WTC11 (cell line): ENCODE measurements around the gene NECAB3. TPM values are rescaled to one million over a fixed set of nuclear protein-coding genes. Genes with fewer than 3 reads are reported as not detected.
A peak's percentile ranks its signal among the peaks of the same experiment; 100 is the strongest.

Experiments
- ATAC-seq: fragments of 200-7000 bp; cut with Tn5 transposase; 2 replicates; pipeline ENCODE4 v1.10.0; 2021; ENCODE audit warnings: mild to moderate bottlenecking, moderate library complexity
- Bru-seq: library from RNA; stranded (reverse); fragments of 400-500 nt; gene quantifications from one replicate; lab custom pipeline; 2021; lab: Mats Ljungman, UMichigan
- CTCF ChIA-PET: fragments of 300-600 bp; sonication (Branson Sonifier 250); formaldehyde crosslinking; loops from one replicate; lab custom pipeline; 2021; ENCODE audit warnings: antibody characterized with exemption; lab: Charles Lee
- POLR2A ChIA-PET: fragments of 350-600 bp; sonication (Branson Sonifier 250); formaldehyde crosslinking; loops from one replicate; lab custom pipeline; 2021; ENCODE audit warnings: antibody characterized with exemption; lab: Charles Lee
- DNase-seq: peaks from one replicate; pipeline ENCODE4 v3.0.0; 2021; ENCODE audit warnings: low spot score
- H3K27ac Mint-ChIP-seq: 2 replicates; pipeline ENCODE4 v1.8.0; 2021; ENCODE audit warnings: mixed read lengths
- H3K27me3 Mint-ChIP-seq: 2 replicates; pipeline ENCODE4 v1.8.0; 2021; ENCODE audit warnings: low read depth, mild to moderate bottlenecking, moderate library complexity, mixed read lengths
- H3K36me3 Mint-ChIP-seq: 2 replicates; pipeline ENCODE4 v1.8.0; 2021; ENCODE audit warnings: mixed read lengths
- H3K4me1 Mint-ChIP-seq: 2 replicates; pipeline ENCODE4 v1.8.0; 2022; ENCODE audit warnings: mixed read lengths
- H3K4me3 Mint-ChIP-seq: 2 replicates; pipeline ENCODE4 v1.8.0; 2021; ENCODE audit warnings: mild to moderate bottlenecking, moderate library complexity, mixed read lengths
- H3K9me3 Mint-ChIP-seq: 2 replicates; pipeline ENCODE4 v1.8.0; 2021; ENCODE audit warnings: mixed read lengths
- EMX1 ChIP-seq: fragments of 250-450 bp; sonication (Bioruptor Pico); IDR thresholded peaks from 2 replicates; pipeline ENCODE4 v1.8.0; 2021; ENCODE audit warnings: mild to moderate bottlenecking
- GABPB1 ChIP-seq: sonication (generic); formaldehyde crosslinking; IDR thresholded peaks from 2 replicates; pipeline ENCODE4 v1.8.1; 2023; ENCODE audit warnings: mild to moderate bottlenecking, missing genetic modification reagents
- JAZF1 ChIP-seq: fragments of 250-450 bp; sonication (Bioruptor Pico); IDR thresholded peaks from 2 replicates; pipeline ENCODE4 v1.9.0; 2021; ENCODE audit warnings: moderate library complexity, mild to moderate bottlenecking, inconsistent platforms
- NFYB ChIP-seq: sonication (generic); formaldehyde crosslinking; conservative IDR thresholded peaks from 2 replicates; pipeline ENCODE4 v1.8.0; 2022; ENCODE audit warnings: low read depth, missing genetic modification reagents
- NR2C2 ChIP-seq: sonication (generic); formaldehyde crosslinking; IDR thresholded peaks from 2 replicates; pipeline ENCODE4 v1.8.0; 2022; ENCODE audit warnings: mild to moderate bottlenecking, missing genetic modification reagents
- SP1 ChIP-seq: sonication (generic); formaldehyde crosslinking; conservative IDR thresholded peaks from 2 replicates; pipeline ENCODE4 v1.8.1; 2022; ENCODE audit warnings: missing genetic modification reagents
- TCF7 ChIP-seq: sonication (generic); formaldehyde crosslinking; IDR thresholded peaks from 2 replicates; pipeline ENCODE4 v1.8.0; 2022; ENCODE audit warnings: mild to moderate bottlenecking, low read depth, missing genetic modification reagents, moderate library complexity
- TEAD1 ChIP-seq: sonication (generic); formaldehyde crosslinking; IDR thresholded peaks from 2 replicates; pipeline ENCODE4 v1.8.0; 2022; ENCODE audit warnings: mild to moderate bottlenecking, missing genetic modification reagents
- TEAD4 ChIP-seq: sonication (generic); formaldehyde crosslinking; IDR thresholded peaks from 2 replicates; pipeline ENCODE4 v1.8.0; 2022; ENCODE audit warnings: mild to moderate bottlenecking, missing genetic modification reagents
- ZBTB21 ChIP-seq: sonication (generic); formaldehyde crosslinking; IDR thresholded peaks from 2 replicates; pipeline ENCODE4 v1.8.1; 2023; ENCODE audit warnings: mild to moderate bottlenecking, missing genetic modification reagents, borderline replicate concordance
- ZNF396 ChIP-seq: fragments of 250-450 bp; sonication (Bioruptor Pico); IDR thresholded peaks from 2 replicates; pipeline ENCODE4 v1.8.0; 2021; ENCODE audit warnings: mild to moderate bottlenecking, moderate library complexity, borderline replicate concordance
- ZNF671 ChIP-seq: fragments of 250-450 bp; sonication (Bioruptor Pico); IDR thresholded peaks from 2 replicates; pipeline ENCODE4 v1.8.0; 2021; ENCODE audit warnings: mild to moderate bottlenecking
- long read RNA-seq, 3 experiments: library from RNA in 1 of 3; library from capped mRNA in 1 of 3; library from polyadenylated mRNA in 1 of 3; unstranded in 2 of 3; stranded (forward) in 1 of 3; transcript quantifications; one replicate each; pipeline ENCODE4 v2.0.0, GENCODE V29; 2021
- total RNA-seq: library from RNA; stranded (reverse); gene quantifications from 3 replicates; pipeline ENCODE4 v1.2.3, GENCODE V29; 2021
- TF ChIP-seq, protein P1 (sequence below): sonication (generic); formaldehyde crosslinking; IDR thresholded peaks from 2 replicates; pipeline ENCODE4 v1.8.0; 2023; ENCODE audit warnings: missing genetic modification reagents
- TF ChIP-seq, protein P2 (sequence below): fragments of 250-450 bp; sonication (Bioruptor Pico); conservative IDR thresholded peaks from 2 replicates; pipeline ENCODE4 v1.9.0; 2021; ENCODE audit warnings: mild to moderate bottlenecking
- TF ChIP-seq, protein P3 (sequence below): sonication (generic); formaldehyde crosslinking; IDR thresholded peaks from 2 replicates; pipeline ENCODE4 v1.8.0; 2023; ENCODE audit warnings: mild to moderate bottlenecking, missing genetic modification reagents
- TF ChIP-seq, protein P4 (sequence below): sonication (generic); formaldehyde crosslinking; IDR thresholded peaks from 2 replicates; pipeline ENCODE4 v1.8.0; 2022; ENCODE audit warnings: mild to moderate bottlenecking, missing genetic modification reagents
- TF ChIP-seq, protein P5 (sequence below): fragments of 250-450 bp; sonication (Bioruptor Pico); IDR thresholded peaks from 2 replicates; pipeline ENCODE4 v1.8.0; 2021; ENCODE audit warnings: mild to moderate bottlenecking
- TF ChIP-seq, protein P6 (sequence below): sonication (generic); formaldehyde crosslinking; conservative IDR thresholded peaks from 2 replicates; pipeline ENCODE4 v1.8.1; 2023; ENCODE audit warnings: mild to moderate bottlenecking, low read depth, missing genetic modification reagents, moderate library complexity

Gene NECAB3, protein sequence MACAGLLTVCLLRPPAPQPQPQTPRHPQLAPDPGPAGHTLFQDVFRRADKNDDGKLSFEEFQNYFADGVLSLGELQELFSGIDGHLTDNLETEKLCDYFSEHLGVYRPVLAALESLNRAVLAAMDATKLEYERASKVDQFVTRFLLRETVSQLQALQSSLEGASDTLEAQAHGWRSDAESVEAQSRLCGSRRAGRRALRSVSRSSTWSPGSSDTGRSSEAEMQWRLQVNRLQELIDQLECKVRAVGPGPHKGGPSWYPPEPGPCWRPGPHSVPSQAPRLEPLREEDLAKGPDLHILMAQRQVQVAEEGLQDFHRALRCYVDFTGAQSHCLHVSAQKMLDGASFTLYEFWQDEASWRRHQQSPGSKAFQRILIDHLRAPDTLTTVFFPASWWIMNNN
- total RNA-seq (29.3 to 38.0 TPM (median 29.7 TPM) in 3 replicates), Bru-seq, nascent RNA (percentile 63 among the genes with signal in this experiment)
- long read RNA-seq, experiment 1, transcript NECAB3-218 (9 exons, 2,010 nt) = minor isoform, 7 of 74 reads
- long read RNA-seq, experiment 1, transcript NECAB3-202 (13 exons, 1,942 nt) = major isoform, 13 of 74 reads
- long read RNA-seq, experiment 1, transcript NECAB3-201 (12 exons, 1,989 nt) = minor isoform, 5 of 74 reads
- long read RNA-seq, experiment 1, partial matches to known transcripts = 12 of 74 reads
- long read RNA-seq, experiment 1, other reads (novel, unspliced or antisense) = 36 of 74 reads
- long read RNA-seq, experiment 2, transcript NECAB3-202 (13 exons, 1,942 nt) = major isoform, 8 of 29 reads
- long read RNA-seq, experiment 2, partial matches to known transcripts = 5 of 29 reads
- long read RNA-seq, experiment 2, other reads (novel, unspliced or antisense) = 15 of 29 reads
- long read RNA-seq, experiment 3, partial matches to known transcripts = 0 of 2 reads
- long read RNA-seq, experiment 3, other reads (novel, unspliced or antisense) = 2 of 2 reads

DNA sequence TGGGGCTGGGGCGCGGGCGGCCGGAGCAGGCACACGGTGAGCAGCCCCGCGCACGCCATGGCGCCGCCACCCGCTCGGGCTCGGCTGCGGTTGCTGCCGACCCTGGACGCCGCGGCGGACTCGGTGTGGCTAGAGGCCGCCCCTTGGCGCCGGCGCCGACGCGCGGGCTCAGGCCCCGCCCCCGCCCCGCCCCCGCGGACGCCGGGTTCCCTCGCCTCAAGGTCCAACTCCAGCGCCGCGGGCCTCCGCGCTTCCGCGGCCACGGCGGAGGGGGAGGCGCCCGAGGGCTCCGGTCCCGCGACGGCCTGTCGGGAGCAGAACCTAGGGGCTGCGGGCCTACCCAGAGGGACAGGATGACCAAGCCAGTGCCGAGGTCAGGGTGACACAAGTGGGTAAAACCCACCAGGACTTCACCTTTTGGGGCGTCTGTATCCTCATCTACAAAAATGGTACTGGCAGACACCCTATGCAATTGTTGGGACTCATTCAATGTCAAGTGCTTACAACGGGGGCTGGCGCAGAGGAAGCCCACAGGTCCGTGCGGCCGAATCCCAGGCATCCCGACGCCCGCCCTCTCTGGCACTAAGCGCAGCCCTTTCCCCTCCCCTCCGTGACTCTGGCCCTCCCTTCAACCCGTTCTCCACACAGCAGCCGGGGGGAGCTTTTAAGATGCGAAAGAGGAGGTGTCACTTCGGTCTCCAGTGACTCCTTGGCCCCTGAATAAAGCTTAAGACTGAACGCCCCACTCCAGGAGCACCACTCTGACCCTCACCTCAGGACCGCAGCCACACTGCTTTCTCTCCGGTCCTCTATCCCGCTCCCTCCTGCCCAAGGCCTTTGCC lies at the start of gene NECAB3:
NECAB3 (minus strand) TSS at position 135 of the 842 bp plus-strand sequence; CDS start at position 59, 76 bp downstream.
- H3K27ac Mint-ChIP-seq = peak within 1 kb of the TSS; percentile 69
- ChIA-PET POLR2A (no interaction called here), CTCF (interaction anchor here (0.6 to 1.3 kb wide), 2 partner anchors 11 to 58 kb away, joined by 3 to 4 read pairs; partner anchors contain the start of gene ZNF341)
- H3K4me1 Mint-ChIP-seq = peaks cover 31% of the 10 kb centered on the region
- no peaks in the 10 kb centered on the region; the same call in 1 of the 2 replicates for H3K27me3 Mint-ChIP-seq
- peaks cover 27% of the 10 kb centered on the region for H3K36me3 Mint-ChIP-seq
- peak within 1 kb of the TSS; percentile 92 for H3K4me3 Mint-ChIP-seq
- ATAC-seq (peak; percentile 79), DNase-seq (peak; percentile 78)
- H3K9me3 Mint-ChIP-seq = no peaks in the 10 kb centered on the region
- TF ChIP-seq ZBTB21 (CRISPR knock-in tag) (no peak), TCF7 (CRISPR knock-in tag) (no peak), TEAD4 (CRISPR knock-in tag) (no peak), GABPB1 (0 out of 2 replicates have a peak, but pooled peaks have one; percentile 32), EMX1 (CRISPR knock-in tag) (peak; percentile 82; the same call in 1 of the 2 replicates), NFYB (CRISPR knock-in tag) (no peak), ZNF396 (no peak), TEAD1 (CRISPR knock-in tag) (peak; percentile 59; the same call in 1 of the 2 replicates), JAZF1 (CRISPR knock-in tag) (no peak), SP1 (CRISPR knock-in tag) (peak; percentile 76), NR2C2 (CRISPR knock-in tag) (no peak), ZNF671 (CRISPR knock-in tag) (no peak)
- TF ChIP-seq, protein P1, sequence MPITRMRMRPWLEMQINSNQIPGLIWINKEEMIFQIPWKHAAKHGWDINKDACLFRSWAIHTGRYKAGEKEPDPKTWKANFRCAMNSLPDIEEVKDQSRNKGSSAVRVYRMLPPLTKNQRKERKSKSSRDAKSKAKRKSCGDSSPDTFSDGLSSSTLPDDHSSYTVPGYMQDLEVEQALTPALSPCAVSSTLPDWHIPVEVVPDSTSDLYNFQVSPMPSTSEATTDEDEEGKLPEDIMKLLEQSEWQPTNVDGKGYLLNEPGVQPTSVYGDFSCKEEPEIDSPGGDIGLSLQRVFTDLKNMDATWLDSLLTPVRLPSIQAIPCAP (CRISPR knock-in tag) = no peak
- TF ChIP-seq, protein P2, sequence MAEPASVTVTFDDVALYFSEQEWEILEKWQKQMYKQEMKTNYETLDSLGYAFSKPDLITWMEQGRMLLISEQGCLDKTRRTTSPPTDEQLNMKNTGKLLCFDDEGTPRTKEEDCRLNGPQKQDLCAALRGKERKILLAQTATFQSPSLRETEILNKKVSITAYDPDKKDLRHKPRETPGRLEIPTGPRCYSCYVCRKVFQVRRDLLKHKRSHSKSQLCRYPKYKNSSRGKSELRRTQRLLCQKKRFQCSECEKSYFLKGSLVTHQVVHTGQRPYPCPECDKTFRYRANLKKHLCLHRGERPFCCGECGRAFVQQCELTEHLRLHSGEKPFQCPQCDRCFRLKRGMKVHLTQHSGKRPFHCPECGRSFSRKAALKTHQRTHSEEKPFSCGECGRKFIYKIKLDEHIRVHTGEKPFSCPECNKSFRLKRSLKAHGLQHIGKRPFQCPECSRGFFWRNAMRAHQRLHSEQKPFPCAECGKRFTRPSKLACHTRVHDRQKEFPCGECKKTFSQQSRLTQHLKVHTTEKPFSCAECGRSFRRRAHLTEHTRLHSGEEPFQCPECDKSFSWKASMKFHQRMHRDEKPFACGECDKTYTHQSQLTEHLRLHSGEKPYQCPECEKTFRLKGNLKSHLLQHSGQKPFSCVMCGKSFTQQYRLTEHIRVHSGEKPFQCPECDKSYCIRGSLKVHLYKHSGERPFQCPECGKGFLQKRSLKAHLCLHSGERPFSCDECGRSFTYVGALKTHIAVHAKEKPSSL (CRISPR knock-in tag) = no peak
- TF ChIP-seq, protein P3, sequence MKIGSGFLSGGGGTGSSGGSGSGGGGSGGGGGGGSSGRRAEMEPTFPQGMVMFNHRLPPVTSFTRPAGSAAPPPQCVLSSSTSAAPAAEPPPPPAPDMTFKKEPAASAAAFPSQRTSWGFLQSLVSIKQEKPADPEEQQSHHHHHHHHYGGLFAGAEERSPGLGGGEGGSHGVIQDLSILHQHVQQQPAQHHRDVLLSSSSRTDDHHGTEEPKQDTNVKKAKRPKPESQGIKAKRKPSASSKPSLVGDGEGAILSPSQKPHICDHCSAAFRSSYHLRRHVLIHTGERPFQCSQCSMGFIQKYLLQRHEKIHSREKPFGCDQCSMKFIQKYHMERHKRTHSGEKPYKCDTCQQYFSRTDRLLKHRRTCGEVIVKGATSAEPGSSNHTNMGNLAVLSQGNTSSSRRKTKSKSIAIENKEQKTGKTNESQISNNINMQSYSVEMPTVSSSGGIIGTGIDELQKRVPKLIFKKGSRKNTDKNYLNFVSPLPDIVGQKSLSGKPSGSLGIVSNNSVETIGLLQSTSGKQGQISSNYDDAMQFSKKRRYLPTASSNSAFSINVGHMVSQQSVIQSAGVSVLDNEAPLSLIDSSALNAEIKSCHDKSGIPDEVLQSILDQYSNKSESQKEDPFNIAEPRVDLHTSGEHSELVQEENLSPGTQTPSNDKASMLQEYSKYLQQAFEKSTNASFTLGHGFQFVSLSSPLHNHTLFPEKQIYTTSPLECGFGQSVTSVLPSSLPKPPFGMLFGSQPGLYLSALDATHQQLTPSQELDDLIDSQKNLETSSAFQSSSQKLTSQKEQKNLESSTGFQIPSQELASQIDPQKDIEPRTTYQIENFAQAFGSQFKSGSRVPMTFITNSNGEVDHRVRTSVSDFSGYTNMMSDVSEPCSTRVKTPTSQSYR (CRISPR knock-in tag) = no peak
- TF ChIP-seq, protein P4, sequence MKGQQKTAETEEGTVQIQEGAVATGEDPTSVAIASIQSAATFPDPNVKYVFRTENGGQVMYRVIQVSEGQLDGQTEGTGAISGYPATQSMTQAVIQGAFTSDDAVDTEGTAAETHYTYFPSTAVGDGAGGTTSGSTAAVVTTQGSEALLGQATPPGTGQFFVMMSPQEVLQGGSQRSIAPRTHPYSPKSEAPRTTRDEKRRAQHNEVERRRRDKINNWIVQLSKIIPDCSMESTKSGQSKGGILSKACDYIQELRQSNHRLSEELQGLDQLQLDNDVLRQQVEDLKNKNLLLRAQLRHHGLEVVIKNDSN = no peak
- TF ChIP-seq, protein P5, sequence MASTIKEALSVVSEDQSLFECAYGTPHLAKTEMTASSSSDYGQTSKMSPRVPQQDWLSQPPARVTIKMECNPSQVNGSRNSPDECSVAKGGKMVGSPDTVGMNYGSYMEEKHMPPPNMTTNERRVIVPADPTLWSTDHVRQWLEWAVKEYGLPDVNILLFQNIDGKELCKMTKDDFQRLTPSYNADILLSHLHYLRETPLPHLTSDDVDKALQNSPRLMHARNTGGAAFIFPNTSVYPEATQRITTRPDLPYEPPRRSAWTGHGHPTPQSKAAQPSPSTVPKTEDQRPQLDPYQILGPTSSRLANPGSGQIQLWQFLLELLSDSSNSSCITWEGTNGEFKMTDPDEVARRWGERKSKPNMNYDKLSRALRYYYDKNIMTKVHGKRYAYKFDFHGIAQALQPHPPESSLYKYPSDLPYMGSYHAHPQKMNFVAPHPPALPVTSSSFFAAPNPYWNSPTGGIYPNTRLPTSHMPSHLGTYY (CRISPR knock-in tag) = no peak
- TF ChIP-seq, protein P6, sequence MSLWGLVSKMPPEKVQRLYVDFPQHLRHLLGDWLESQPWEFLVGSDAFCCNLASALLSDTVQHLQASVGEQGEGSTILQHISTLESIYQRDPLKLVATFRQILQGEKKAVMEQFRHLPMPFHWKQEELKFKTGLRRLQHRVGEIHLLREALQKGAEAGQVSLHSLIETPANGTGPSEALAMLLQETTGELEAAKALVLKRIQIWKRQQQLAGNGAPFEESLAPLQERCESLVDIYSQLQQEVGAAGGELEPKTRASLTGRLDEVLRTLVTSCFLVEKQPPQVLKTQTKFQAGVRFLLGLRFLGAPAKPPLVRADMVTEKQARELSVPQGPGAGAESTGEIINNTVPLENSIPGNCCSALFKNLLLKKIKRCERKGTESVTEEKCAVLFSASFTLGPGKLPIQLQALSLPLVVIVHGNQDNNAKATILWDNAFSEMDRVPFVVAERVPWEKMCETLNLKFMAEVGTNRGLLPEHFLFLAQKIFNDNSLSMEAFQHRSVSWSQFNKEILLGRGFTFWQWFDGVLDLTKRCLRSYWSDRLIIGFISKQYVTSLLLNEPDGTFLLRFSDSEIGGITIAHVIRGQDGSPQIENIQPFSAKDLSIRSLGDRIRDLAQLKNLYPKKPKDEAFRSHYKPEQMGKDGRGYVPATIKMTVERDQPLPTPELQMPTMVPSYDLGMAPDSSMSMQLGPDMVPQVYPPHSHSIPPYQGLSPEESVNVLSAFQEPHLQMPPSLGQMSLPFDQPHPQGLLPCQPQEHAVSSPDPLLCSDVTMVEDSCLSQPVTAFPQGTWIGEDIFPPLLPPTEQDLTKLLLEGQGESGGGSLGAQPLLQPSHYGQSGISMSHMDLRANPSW = no peak
